SK-N-SH treated with all-trans-retinoic acid at 6 μM for 48 hours (cell line): ENCODE data around the gene GNA14.
"Not testable (repeated sequence)": the region's sequence is repeated elsewhere in the genome, so short reads cannot be mapped to it uniquely, and the experiment has no call there.

Source experiments
- CSDC2 ChIP-seq: fragments of 250-450 bp; sonication (Bioruptor Pico); IDR thresholded peaks from 2 replicates; pipeline ENCODE4 v1.5.0; 2020; ENCODE audit warnings: mild to moderate bottlenecking, moderate library complexity
- GLIS3 ChIP-seq: fragments of 250-450 bp; sonication (Bioruptor Pico); IDR thresholded peaks from 2 replicates; pipeline ENCODE4 v1.5.0; 2020; ENCODE audit warnings: mild to moderate bottlenecking, moderate library complexity
- RARB ChIP-seq: fragments of 250-450 bp; sonication (Bioruptor Pico); IDR thresholded peaks from 2 replicates; pipeline ENCODE4 v1.8.0; 2021; ENCODE audit warnings: mild to moderate bottlenecking, moderate library complexity
- ZFP3 ChIP-seq: fragments of 250-450 bp; sonication (Bioruptor Pico); IDR thresholded peaks from 2 replicates; pipeline ENCODE4 v1.5.0; 2020; ENCODE audit warnings: mild to moderate bottlenecking, moderate library complexity
- ZFP30 ChIP-seq: fragments of 450-650 bp; formaldehyde crosslinking; IDR thresholded peaks from 2 replicates; pipeline ENCODE4 v1.5.0; 2022; ENCODE audit warnings: mild to moderate bottlenecking, moderate library complexity
- ZNF565 ChIP-seq: fragments of 450-650 bp; formaldehyde crosslinking; conservative IDR thresholded peaks from 2 replicates; pipeline ENCODE4 v1.5.0; 2020; ENCODE audit warnings: low read depth, mild to moderate bottlenecking, moderate library complexity
- TF ChIP-seq, protein P1 (sequence below): fragments of 250-450 bp; sonication (Bioruptor Pico); IDR thresholded peaks from 2 replicates; pipeline ENCODE4 v1.5.1; 2020; ENCODE audit warnings: low read depth, mild to moderate bottlenecking, moderate library complexity

DNA sequence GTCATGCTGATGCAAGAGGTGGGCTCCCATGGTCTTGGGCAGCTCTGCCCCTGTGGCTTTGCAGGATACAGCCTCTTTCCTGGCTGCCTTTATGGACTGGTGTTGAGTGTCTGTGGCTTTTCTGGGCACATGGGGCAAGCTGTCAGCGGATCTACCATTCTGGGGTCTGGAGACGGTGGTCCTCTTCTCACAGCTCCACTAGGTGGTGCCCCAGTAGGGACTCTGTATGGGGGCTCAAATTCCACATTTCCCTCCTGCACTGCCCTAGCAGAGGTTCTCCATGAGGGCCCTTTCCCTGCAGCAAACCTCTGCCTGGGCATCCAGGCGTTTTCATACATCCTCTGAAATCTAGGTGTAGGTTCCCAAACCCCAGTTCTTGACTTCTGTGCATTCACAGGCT, 42.6 kb upstream of the GNA14 start:
- TF ChIP-seq ZFP3 (CRISPR knock-in tag); RARB (CRISPR knock-in tag); ZFP30 (CRISPR knock-in tag); CSDC2 (CRISPR knock-in tag); ZNF565; GLIS3 (CRISPR knock-in tag): not testable (repeated sequence)
- TF ChIP-seq, protein P1, sequence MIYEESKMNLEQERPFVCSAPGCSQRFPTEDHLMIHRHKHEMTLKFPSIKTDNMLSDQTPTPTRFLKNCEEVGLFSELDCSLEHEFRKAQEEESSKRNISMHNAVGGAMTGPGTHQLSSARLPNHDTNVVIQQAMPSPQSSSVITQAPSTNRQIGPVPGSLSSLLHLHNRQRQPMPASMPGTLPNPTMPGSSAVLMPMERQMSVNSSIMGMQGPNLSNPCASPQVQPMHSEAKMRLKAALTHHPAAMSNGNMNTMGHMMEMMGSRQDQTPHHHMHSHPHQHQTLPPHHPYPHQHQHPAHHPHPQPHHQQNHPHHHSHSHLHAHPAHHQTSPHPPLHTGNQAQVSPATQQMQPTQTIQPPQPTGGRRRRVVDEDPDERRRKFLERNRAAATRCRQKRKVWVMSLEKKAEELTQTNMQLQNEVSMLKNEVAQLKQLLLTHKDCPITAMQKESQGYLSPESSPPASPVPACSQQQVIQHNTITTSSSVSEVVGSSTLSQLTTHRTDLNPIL (CRISPR knock-in tag), result not testable (repeated sequence)
